NCI-H460 (cell line): ENCODE data around the gene USP43. TPM values are rescaled to one million over a fixed set of nuclear protein-coding genes. Genes with fewer than 3 reads are reported as not detected.
A peak's percentile ranks its signal among the peaks of the same experiment; 100 is the strongest.
"Not testable (repeated sequence)": the region's sequence is repeated elsewhere in the genome, so short reads cannot be mapped to it uniquely, and the experiment has no call there.

Source experiments
- DNase-seq: peaks from one replicate; pipeline ENCODE4 v3.0.0-alpha.2; 2016; ENCODE audit warnings: low read depth; ENCODE audit errors: extremely low read depth
- total RNA-seq: library from RNA; depleted of rRNA; stranded (reverse); fragments of >200 nt; shearing (Covaris generic); gene quantifications from 2 replicates; pipeline ENCODE4 v1.2.3, GENCODE V29; 2014

The USP43 gene
- total RNA-seq, 1 experiment from 2014 or later, result 7.7 TPM

DNA sequence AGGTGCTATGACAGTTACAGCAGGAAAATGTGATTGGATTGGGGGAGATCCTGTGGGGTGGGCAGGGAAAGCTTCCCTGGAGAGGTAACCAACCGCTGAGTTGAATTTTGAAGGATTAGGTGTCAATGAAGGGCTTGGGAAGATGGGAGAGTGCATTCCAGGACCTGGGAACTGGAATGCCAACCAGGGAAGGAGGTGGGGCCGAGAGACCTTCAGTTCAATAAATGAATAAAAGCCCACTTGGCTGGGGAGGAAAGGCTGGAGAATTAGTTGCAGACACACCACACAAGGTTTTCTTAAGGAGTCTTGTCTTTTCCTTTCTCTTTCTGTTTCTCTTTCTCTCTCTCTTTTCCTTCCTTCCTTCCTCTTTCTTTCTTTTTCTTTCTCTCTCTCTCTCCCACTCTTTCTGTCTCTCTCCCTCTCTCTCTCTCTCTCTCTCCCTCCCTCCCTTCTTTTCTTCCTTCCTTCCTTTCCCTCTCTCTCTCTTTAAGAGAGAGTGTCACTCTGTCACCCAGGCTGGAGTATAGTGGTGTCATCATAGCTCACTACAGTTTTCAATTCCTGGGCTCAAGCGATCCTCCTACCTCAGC is 3.3 kb downstream of the USP43 start:
- DNase-seq, result no peak

DNA sequence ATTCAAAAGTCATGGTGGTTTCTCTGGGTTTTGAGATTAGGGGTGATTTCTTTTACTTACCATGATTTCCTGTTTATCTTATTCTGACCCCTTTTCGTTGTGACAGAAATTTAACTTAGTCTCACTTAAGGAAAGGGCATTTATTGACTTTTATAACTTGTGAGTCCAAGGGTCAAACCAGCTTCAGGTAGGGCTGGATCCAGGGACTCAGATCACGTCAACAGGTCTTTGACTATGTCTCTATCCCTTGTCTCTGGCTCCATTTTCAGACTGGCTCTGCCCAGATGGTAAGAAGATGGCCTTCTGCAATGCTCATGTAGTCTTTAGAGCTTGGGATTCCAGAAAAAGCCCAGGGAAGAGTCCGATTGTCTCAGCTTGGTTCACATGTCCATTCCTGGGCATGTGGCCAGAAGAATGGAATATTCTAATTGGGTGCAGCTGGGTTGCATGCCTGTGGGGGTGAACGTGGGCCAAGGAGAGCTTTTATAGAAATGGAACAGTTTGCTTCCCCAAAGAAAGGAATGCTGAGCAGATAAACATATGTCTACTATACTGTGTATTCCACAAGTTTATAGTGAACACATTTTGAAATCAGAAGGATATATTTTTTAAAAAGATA is 13.4 kb downstream of the USP43 start:
- DNase-seq, result no peak

DNA sequence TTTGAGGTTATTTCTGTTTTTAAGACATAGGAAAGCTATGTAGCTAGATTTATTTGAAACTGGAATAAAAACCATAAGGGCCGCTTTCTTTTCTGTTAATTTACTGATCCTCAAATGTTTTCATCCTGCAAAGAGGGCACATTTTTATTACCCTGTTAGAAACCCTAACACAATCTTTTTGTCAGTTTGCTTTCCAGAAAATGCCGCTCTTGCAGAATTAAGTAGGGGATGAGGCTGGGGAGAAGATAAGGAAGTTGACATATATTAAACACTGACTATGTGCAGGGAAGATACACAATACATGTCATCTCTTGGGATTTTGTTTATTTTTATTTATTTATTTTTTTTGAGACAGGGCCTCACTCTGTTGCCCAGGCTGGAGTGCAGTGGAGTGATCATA is 15.7 kb downstream of the USP43 start:
- DNase-seq, result no peak

DNA sequence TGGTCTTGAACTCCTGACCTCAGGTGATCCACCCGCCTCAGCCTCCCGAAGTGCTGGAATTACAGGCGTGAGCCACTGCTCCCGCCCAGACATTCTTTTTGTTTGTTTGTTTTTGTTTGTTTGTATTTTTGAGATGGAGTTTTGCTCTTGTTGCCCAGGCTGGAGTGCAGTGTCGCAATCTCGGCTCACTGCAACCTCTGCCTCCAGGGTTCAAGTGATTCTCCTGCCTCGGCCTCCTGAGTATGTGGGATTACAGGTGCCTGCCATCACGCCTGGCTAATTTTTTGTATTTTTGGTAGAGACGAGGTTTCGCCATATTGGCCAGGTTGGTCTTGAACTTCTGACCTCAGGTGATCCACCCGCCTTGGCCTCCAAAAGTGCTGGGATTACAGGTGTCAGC is 18.2 kb downstream of the USP43 start:
- DNase-seq, result not testable (repeated sequence)

DNA sequence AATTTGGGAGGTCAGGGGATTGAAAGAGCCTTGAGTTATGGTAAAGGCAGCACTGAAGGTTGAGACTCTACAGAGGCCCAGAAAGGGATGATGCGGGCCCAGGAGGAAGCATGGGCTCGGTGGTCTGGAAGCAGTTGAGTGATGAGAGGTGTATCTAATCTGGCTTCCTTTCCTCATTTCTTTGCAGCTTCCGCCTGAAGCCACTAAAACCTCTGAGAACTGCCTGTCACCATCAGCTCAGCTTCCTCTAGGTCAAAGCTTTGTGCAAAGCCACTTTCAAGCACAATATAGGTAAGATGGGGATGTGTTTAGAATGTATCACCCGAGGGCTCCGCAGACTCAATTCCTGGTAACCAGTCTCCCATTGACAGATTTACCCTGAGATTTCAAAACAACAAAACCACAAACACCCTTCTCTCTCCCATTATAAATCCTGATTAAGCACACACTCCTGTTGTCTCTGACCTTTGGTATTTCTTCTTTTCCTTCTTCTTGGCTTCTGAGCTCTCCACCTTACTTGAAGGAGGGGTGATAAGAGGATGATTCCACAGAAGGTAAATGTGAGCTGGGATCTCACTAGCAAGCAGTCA is 21.2 kb downstream of the USP43 start:
- DNase-seq, result no peak

DNA sequence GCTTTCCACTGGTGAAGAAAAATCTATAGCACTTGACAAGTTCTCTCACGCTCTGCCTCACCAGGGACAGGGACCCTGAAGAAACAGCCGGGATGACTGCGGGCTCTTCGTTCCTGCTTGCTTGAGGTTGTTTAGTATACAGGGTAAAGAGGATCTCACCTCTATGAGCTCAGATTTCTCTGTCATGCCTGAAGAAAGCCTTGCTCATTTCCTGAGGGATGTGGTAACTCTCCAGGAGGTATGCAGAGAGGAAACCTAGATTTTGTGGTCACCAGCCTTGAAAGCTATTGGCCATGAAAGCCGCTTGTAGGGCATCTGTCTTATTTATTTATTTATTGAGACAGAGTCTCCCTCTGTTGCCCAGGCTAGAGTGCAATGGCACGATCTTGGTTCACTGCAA is 23.2 kb downstream of the USP43 start:
- no peak for DNase-seq

DNA sequence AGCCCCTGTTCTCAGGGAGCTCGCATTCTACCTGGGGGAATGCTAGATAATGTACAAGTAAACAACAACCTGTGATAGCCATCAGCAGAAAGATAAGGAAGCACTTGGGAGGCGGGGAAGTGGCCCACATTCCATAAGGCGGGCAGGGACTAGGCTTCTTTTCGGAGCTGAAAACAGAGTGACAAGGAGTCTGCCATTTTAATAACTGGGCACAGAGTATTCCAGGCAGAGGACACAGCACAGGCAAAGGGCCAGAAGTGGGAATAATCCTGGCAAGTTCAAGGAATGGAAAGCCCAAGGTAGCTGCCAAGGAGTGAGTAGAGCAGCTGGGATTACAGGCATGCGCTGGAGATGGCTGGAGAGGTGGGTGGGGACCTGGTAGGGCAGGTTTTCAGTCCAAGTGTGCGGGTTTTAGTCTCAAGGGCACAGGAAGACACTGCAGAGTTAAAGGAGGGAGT is 24.3 kb downstream of the USP43 start:
- DNase-seq, result no peak

DNA sequence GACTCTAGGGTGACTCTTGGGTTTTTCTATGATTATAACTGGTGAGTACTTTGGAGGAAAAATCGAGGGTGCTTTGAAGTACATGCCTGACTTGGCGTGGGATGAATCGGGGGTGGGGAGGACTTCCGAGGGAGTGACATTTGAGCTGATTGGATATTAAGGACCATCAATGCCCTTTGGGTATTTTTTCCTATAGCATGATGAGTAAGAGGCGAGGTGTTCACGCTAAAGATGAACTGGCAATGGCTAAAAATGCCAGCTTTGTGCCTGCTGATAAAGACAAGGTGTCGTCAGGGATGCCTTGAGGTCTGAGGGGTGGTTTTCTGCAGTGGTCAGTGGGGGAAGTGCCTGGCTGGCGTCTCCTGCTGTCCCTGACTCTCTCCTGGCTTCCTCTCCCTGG is 25.3 kb downstream of the USP43 start:
- DNase-seq, result no peak

DNA sequence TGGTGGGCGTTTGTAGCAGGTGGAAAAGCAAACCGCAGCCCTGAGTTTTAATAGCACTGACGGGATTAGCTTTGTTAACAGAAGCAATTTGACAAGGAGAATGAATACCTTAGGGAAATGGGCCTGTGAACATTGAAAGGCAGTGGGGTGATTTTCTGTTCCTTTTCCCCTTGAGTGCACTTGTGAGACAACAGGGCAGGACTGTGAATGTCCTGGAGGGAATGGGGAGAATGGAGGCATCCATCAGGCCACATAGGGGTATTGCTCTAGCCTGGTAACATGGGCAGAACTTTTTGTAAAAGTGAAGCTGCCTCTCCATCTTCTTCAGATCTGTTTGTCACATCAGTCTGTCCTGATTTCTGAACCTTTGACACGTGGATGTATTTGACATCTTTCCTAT is 26.2 kb downstream of the USP43 start:
- DNase-seq, result no peak

DNA sequence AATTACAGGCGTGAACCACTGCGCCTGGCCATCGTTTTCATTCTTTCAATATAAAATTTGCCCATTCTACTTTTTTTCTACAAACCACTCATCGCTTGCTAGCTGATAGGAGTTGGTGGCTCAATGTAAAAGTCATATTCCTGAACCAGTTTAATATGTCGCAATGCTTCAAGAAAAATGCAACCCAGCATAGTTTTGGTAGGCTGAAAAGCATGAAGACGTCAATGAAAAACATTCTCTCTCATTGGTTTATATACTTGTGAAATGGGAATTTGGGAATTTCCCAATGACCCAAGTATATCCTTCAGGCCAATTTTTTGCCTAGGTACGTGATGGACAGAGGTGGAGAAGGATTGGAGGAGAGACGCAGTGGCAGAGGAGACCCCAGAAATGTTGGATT is 26.9 kb downstream of the USP43 start:
- no peak for DNase-seq

DNA sequence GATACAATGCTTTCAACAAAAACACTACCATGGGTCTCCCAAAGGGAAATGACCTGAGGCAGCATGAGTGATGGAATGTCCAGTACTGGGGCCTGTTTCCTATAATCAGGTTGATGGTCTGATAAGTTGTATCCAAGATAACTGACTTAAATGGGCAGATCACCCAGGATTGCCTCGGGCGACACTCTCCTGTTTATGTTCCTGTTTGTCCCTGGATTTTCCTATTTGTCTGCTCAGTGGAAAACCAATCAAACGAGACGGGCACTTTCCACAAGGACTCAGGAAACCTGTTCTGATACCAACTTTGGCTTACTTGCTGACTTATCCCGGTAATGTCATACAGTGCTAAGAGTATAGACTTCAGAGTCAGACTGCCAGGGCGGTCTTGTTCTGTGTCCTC is 27.4 kb downstream of the USP43 start:
- no peak for DNase-seq

DNA sequence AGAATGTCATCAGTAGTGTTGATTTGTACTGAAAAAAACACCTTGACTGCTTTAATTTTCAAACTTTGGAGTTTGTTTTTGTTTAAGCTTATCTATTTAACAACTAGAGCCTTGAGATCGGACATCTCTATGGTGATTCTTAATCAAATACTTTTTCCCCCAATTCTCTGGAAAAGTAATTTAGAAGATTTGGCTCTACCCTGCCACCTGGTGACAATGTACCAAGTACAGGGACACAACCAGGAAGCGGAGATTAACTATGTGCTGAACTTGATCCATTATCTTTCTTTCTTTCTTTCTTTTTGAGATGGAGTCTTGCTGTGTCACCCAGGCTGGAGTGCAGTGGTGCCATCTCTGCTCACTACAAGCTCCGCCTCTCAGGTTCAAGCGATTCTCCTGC is 30.8 kb downstream of the USP43 start:
- DNase-seq, result peak; percentile 6

DNA sequence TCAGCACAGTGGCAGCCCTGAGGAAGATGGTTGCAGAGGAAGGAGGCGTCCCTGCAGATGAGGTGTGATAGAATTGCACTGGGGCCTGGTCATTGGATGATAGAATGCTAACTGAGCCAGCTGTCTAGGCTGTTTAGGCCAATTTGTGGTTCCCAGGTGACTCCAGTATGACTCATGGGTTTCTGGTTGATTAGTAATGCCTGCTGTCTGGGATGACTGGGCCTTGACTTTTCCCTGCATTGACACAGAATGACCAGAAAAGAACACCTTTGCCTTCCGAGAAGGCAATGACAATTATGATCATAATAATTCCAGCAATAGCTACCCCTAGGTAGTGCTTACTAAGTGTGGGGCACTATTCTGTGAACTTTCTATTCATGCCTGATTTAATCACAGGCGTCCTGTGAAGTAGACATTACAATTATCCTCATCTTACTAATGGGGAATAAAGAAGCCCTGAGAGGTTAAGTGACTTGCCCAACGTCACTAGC is 31.5 kb downstream of the USP43 start:
- peak; percentile 15 for DNase-seq

DNA sequence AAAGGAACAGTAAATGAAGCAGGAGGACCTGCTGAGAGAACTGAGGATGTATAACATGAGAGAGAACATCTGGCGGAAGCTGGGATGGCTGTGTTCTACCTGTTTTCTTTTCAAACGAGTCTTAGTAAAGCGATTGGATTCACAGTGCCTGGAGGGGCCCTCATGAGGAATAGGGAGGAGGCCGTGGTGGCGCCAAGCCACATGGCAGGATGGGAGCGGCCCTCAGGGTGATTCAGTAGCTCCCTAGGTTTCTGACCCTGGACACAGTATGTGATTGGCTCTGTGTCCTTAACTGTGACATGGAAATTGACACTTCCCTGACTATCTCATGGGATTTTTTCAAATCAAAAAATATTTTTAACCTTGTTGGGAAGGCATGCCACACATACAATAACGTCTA is 32.1 kb downstream of the USP43 start:
- no peak for DNase-seq

DNA sequence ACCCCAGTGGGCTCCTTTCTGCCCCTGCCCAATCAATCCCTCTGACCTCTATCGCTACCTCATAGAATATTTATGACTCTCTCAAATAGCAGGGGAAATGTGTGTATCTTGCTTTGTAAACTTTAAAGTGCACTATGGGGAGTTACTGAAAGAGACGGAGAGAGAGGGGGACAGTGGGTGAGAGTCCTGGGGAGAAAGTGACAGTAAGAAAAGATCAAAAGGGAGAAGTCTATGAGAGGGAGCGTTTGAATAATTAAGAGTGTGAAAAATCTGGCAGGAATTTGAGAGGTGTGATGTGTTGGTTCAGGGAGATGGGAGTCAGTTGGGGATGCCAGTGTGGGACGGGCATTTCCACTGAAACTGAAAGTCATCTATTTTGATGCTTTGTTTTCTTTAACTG is 32.6 kb downstream of the USP43 start:
- no peak for DNase-seq

DNA sequence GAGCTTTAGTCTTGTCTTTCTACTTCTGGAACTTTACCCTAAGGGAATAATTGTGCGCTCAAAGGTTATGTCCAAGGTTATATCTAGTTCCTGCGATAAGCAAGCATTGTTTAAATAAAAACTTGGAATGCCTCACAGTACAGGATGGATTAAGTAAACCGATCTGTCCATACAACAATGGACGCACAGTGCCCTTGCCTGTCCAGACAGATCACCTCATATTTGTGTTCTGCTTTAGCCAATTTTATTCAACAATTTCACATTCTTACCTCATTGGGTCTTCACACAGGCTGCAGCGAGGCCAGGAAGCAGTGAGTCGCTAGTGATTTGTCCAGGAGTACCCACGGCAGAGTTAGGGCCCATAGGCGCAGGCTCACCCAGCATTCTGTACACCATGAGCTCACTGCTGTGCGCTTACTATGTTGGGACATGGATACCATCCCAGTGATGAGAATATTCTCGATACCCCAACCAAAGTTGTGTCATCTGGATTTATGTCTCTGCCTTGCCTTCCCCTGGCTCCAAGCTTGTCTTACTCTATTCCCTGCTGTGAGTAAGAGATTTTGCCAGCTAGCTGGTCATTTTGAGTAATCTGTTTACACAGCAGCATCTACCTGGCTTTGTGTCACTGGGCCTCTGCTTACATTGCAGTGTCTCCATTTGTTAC is 39.8 kb downstream of the USP43 start:
- no peak for DNase-seq

DNA sequence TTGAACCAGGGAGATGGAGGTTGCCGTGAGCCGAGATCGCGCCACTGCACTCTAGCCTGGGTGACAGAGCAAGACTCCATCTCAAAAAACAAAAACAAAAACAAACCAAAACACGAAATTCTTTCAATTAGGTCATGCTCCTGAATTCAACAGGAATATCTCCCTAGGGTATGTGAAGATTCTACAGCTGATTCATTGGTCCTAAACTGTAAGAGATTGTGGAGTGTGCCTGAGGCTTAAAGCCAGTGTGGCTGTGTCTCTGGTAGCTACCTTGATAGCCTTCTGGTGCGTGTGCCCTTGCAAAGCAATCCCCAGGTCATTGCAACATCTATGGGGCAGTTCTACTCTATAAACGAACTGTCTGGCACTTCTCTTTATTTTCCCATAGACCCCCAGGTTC is 48.4 kb downstream of the USP43 start:
- no peak for DNase-seq

DNA sequence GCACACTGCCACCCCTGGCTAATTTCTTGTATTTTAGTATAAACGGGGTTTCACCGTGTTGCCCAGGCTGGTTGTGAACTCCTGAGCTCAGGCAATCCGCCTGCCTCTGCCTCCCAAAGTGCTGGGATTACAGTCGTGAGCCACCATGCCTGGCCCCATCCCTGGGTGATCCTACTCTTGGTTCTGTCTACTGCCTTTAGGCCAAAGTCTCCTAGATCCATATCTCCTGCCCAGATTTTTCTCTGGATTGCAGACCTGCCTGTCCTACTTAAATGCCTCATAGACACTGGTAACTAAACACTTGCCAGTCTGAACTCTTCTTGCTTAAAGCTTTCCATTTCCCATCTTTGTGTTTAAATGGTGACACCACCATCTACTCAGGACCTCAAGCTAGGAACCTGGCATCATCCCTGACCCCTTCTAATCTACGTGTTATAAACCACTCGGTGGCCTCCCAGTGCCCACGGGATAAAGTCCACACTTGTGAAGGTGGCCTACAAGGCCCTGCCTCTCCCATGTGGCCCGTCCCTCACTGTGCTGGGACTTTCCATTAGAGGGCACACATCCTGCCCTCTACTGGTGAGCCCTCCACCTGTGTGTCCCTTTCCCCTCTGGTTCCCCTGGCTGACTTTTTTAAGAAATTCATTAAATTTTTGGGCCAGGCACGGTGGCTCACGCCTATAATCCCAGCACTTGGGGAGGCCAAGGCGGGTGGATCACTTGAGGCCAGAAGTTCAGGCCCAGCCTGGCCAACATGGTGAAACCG is 51.1 kb downstream of the USP43 start:
- DNase-seq, result no peak

DNA sequence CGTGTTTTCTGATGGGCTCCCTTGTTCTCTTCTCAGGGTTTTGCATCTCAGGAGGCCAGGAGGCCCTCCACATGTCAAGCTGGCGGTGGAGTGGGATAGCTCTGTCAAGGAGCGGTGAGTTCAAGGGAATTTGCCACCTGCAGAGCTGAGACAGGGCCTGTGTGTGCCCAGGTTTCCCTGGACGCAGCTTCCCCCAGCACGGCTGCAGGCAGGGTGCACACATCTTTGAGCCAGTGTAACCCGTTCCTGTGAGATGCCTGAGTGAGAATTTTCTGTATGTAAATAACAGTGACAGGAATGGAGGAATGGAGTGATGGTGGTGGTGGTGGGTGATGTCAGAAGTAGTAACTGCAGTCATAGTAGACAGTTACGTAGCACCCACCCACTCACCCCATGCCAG is 54.8 kb downstream of the USP43 start:
- no peak for DNase-seq

DNA sequence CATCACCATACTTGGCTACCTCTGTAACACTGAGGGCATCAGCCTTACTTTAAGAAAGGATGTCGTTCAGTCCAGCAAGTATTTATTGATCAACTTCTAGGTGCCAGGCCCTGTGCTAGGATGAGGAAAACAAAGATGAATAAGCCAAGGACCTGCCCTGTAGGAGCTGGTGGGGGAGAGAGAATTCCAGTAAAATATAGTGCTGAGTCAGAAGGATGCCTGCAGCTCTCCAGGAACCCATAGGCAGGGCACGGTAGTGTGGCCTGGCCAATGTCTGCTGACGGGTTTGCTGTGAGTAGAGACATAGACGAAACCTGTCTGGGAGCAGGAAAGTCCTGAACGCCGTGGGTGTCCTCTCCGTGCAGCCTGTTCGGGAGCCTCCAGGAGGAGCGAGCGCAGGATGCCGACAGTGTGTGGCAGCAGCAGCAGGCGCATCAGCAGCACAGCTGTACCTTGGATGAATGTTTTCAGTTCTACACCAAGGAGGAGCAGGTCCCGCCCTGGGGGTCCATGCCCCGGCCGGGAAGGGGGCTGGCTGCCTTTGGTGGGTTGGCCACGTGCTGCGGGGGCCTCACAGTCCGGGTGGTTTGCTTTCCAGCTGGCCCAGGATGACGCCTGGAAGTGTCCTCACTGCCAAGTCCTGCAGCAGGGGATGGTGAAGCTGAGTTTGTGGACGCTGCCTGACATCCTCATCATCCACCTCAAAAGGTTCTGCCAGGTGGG is 55.6 kb downstream of the USP43 start:
- DNase-seq, result no peak
